Nephron progenitor cell (in vitro differentiated cells): ENCODE data around the gene HS2ST1.

Experiments used
- DNase-seq: peaks from one replicate; pipeline ENCODE4 v3.0.0; 2021
- H3K27ac Mint-ChIP-seq: 2 replicates; pipeline ENCODE4 v1.8.0; 2021; ENCODE audit warnings: mild to moderate bottlenecking, moderate library complexity, mixed read lengths
- H3K27me3 Mint-ChIP-seq: 2 replicates; pipeline ENCODE4 v1.8.0; 2021; ENCODE audit warnings: mild to moderate bottlenecking, low read depth, mixed read lengths; ENCODE audit not compliant: poor library complexity
- H3K36me3 Mint-ChIP-seq: 2 replicates; pipeline ENCODE4 v1.8.0; 2021; ENCODE audit warnings: low read depth, mixed read lengths
- H3K4me1 Mint-ChIP-seq: 2 replicates; pipeline ENCODE4 v1.8.0; 2021; ENCODE audit warnings: mixed read lengths
- H3K4me3 Mint-ChIP-seq: 2 replicates; pipeline ENCODE4 v1.8.0; 2021; ENCODE audit warnings: mild to moderate bottlenecking, moderate library complexity, mixed read lengths
- H3K9me3 Mint-ChIP-seq: 2 replicates; pipeline ENCODE4 v1.8.0; 2021; ENCODE audit warnings: mild to moderate bottlenecking, moderate library complexity, mixed read lengths
- TF ChIP-seq, protein P1 (sequence below): fragments of 200-600 bp; sonication (generic); IDR thresholded peaks from 2 replicates; pipeline ENCODE4 v1.5.0; 2021; ENCODE audit warnings: antibody characterized with exemption

The HS2ST1 gene

DNA sequence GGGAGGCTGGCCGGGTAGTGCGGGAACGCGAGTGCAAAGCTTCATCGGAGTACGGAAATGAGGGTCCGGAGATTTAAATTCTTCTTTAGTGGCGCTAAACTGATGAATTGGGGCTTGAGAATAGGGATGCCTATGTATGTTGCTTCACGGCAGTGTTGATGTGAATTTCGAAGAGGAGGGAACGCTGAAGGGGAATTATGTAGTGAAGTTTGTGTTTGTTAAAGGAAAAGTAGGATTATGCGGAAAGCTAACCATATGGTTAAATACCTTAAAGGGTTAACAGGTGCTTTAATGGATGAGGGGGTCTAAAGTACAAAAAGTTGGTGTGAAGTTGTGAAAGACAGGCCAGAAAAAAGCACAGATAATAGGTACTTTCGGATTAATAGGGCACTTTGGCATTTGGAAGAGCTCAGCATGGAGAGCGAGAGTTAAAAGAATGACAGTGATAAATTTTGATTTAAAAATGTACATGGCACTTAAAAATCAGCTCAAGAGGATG lies 1.4 kb downstream of the HS2ST1 start:
- H3K9me3 Mint-ChIP-seq = peaks cover 19% of the 10 kb centered on the region
- peaks cover 25% of the 10 kb centered on the region for H3K4me1 Mint-ChIP-seq
- DNase-seq = no peak
- H3K36me3 Mint-ChIP-seq = peaks cover 28% of the 10 kb centered on the region
- no peak overlapping the region for H3K27ac Mint-ChIP-seq
- H3K4me3 Mint-ChIP-seq = no peak overlapping the region
- no peaks in the 10 kb centered on the region for H3K27me3 Mint-ChIP-seq
- TF ChIP-seq, protein P1, sequence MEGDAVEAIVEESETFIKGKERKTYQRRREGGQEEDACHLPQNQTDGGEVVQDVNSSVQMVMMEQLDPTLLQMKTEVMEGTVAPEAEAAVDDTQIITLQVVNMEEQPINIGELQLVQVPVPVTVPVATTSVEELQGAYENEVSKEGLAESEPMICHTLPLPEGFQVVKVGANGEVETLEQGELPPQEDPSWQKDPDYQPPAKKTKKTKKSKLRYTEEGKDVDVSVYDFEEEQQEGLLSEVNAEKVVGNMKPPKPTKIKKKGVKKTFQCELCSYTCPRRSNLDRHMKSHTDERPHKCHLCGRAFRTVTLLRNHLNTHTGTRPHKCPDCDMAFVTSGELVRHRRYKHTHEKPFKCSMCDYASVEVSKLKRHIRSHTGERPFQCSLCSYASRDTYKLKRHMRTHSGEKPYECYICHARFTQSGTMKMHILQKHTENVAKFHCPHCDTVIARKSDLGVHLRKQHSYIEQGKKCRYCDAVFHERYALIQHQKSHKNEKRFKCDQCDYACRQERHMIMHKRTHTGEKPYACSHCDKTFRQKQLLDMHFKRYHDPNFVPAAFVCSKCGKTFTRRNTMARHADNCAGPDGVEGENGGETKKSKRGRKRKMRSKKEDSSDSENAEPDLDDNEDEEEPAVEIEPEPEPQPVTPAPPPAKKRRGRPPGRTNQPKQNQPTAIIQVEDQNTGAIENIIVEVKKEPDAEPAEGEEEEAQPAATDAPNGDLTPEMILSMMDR = no peak

DNA sequence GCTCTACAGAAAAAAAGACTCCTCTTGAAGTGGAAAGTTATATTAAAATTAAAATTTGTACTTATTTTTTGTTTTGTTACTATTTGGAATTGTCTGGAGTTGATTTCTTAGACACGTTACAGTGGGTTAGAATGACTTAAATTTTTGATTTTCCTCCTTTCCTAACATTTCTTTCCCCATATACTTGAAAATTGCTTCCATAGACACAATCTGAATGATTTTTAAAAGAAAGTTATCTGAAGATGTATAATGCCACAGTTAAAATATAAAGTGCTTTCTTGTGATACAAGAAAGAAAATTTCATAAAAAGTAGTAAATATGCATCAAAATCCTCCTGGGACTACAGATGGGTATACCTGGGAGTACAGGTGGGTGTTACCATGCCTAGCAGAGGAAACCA lies 2.3 kb downstream of the HS2ST1 start:
- DNase-seq = no peak
- H3K4me1 Mint-ChIP-seq = peaks cover 16% of the 10 kb centered on the region
- H3K27ac Mint-ChIP-seq = no peak overlapping the region
- H3K4me3 Mint-ChIP-seq = no peak overlapping the region
- peaks cover 28% of the 10 kb centered on the region for H3K9me3 Mint-ChIP-seq
- peaks cover 38% of the 10 kb centered on the region for H3K36me3 Mint-ChIP-seq
- TF ChIP-seq, protein P1 = no peak
- no peaks in the 10 kb centered on the region for H3K27me3 Mint-ChIP-seq

DNA sequence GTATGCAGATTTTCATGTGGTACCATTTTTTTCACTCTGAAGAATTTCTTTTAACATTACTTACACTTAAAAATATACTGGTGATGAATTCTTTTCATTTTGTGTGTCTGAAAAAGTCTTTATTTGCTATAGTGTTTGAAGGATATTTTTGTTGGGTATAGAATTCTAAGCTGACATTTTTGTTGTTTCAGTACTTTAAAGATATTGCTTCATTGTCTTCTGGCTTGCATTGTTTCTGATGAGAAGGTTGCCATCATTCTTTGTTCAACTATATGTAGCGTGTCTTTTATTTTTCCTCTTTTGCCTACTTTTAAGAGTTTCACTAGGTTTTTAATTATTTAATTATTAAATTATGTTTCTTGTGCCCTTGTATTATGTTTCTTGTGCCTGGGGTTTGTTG lies 8.0 kb downstream of the HS2ST1 start:
- Mint-ChIP-seq H3K36me3 (peaks cover 84% of the 10 kb centered on the region), H3K4me3 (no peak overlapping the region), H3K9me3 (peaks cover 76% of the 10 kb centered on the region), H3K4me1 (peaks cover 5% of the 10 kb centered on the region), H3K27ac (no peak overlapping the region), H3K27me3 (no peaks in the 10 kb centered on the region)
- DNase-seq = no peak
- TF ChIP-seq, protein P1 = no peak

DNA sequence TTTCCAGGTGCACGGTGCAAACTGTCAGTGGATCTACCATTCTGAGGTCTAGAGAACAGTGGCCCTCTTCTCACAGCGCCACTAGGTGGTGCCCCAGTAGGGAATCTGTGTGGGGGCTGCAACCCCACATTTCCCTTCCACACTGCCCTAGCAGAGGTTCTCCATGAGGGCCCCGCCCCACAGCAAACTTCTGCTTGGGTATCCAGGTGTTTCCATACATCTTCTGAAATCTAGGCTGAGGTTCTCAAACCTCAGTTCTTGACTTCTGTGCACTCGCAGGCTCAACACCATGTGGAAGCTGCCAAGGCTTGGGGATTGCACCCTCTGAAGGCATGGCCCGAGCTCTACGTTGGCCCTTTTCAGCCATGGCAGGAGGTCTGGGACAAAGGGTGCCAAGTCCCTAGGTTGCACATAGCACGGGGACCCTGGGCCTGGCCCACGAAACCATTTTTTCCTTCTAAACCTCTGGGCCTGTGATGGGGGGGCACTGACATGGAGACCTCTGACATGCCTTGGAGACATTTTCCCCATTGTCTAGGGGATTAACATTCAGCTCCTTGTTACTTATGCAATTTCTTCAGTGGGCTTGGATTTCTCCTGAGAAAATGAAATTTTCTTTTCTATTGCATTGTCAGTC lies 10.0 kb downstream of the HS2ST1 start:
- DNase-seq = no peak
- peaks cover 70% of the 10 kb centered on the region for H3K36me3 Mint-ChIP-seq
- H3K27me3 Mint-ChIP-seq = no peaks in the 10 kb centered on the region
- H3K27ac Mint-ChIP-seq = no peak overlapping the region
- H3K4me1 Mint-ChIP-seq = no peaks in the 10 kb centered on the region
- peaks cover 71% of the 10 kb centered on the region for H3K9me3 Mint-ChIP-seq
- TF ChIP-seq, protein P1 = no peak
- no peak overlapping the region for H3K4me3 Mint-ChIP-seq

DNA sequence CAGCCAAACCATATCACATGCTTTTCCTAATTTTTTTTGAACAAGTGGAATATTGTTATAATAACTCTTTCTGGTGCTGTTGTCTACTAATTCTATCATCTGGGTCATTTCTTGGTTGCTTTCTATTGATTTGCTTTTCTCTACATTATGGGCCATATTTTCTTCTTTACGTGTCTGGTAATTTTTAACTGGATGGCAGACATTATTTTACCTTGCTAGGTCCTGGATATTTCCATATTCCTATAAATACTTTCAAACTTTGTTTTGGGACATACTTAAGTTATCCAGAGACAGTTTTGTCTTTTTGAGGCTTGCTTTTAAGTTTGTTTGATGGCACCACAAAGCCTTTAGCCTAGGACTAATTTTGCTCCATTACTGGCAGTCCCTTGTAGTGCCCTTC lies 11.3 kb downstream of the HS2ST1 start:
- no peaks in the 10 kb centered on the region for H3K4me1 Mint-ChIP-seq
- H3K9me3 Mint-ChIP-seq = peaks cover 58% of the 10 kb centered on the region
- H3K36me3 Mint-ChIP-seq = peaks cover 57% of the 10 kb centered on the region
- TF ChIP-seq, protein P1 = no peak
- H3K27ac Mint-ChIP-seq = no peak overlapping the region
- DNase-seq = no peak
- no peaks in the 10 kb centered on the region for H3K27me3 Mint-ChIP-seq
- H3K4me3 Mint-ChIP-seq = no peak overlapping the region

DNA sequence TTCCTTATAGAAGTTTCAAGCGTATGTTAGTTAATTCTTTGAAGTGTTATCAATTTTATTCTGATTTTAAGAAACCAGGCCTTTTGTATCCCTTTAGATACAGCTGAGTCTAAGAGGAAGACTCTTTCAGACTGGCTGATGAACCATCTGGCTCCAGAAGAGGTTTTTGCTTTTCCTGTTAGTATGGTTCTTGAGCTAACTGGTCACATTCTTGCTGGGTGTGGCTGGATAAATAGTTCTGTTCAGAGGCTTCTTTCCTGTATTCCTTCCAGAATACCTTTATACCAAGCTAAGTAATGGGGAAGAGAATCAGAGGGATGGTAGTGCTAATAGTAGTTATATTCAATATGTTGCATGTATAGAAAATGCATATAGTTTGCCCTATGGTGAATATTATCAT lies 12.4 kb downstream of the HS2ST1 start:
- DNase-seq = no peak
- peaks cover 47% of the 10 kb centered on the region for H3K9me3 Mint-ChIP-seq
- H3K4me3 Mint-ChIP-seq = no peak overlapping the region
- H3K4me1 Mint-ChIP-seq = no peaks in the 10 kb centered on the region
- H3K27ac Mint-ChIP-seq = no peak overlapping the region
- H3K36me3 Mint-ChIP-seq = peaks cover 47% of the 10 kb centered on the region
- TF ChIP-seq, protein P1 = no peak
- no peaks in the 10 kb centered on the region for H3K27me3 Mint-ChIP-seq
